22Rv1 (cell line): ENCODE results near the gene SAV1.

Experiments used
- CTCF ChIP-seq: fragments of 450-650 bp; IDR thresholded peaks from 2 replicates; pipeline ENCODE4 v1.5.1; 2017; ENCODE audit warnings: mild to moderate bottlenecking
- ZFX ChIP-seq: fragments of 450-650 bp; IDR thresholded peaks from 2 replicates; pipeline ENCODE4 v1.6.1; 2017; ENCODE audit warnings: antibody characterized with exemption, borderline replicate concordance

GRCh38 chr14:50677527-50678063 lies 9.5 kb upstream of the SAV1 start:
- TF ChIP-seq CTCF (no peak), ZFX (no peak)
